Measurements from ENCODE around the gene SMTN.

DNA sequence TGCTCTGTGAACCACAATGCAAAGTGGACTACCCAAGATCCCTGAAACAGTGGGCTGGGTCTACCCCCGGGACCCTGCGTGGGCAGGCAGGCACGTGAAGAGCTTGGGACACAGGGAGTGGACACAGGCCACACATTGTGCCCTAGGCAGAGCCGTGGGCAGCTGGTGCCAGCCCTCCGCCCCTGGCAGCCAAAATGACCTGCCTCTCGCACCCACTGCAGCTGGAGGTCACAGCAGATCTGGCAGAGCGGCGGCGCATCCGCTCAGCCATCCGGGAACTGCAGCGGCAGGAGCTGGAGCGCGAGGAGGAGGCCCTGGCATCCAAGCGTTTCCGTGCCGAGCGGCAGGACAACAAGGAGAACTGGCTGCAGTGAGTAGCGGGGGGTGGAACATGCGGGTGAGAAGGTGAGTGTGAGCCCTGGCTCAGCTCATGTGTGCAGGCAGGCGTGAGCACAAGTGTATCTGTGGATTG, 6.7 kb downstream of the SMTN start:
- TF ChIP-seq, protein P1, sequence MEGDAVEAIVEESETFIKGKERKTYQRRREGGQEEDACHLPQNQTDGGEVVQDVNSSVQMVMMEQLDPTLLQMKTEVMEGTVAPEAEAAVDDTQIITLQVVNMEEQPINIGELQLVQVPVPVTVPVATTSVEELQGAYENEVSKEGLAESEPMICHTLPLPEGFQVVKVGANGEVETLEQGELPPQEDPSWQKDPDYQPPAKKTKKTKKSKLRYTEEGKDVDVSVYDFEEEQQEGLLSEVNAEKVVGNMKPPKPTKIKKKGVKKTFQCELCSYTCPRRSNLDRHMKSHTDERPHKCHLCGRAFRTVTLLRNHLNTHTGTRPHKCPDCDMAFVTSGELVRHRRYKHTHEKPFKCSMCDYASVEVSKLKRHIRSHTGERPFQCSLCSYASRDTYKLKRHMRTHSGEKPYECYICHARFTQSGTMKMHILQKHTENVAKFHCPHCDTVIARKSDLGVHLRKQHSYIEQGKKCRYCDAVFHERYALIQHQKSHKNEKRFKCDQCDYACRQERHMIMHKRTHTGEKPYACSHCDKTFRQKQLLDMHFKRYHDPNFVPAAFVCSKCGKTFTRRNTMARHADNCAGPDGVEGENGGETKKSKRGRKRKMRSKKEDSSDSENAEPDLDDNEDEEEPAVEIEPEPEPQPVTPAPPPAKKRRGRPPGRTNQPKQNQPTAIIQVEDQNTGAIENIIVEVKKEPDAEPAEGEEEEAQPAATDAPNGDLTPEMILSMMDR (IDR thresholded peaks at IDR 0.05) = no peak
- no peak for TF ChIP-seq RFX5 (IDR thresholded peaks at IDR 0.05; ENCODE audit: low read length)
- no peak for TF ChIP-seq RCOR1 (IDR thresholded peaks at IDR 0.05; ENCODE audit: low read length)
- TF ChIP-seq, protein P2, sequence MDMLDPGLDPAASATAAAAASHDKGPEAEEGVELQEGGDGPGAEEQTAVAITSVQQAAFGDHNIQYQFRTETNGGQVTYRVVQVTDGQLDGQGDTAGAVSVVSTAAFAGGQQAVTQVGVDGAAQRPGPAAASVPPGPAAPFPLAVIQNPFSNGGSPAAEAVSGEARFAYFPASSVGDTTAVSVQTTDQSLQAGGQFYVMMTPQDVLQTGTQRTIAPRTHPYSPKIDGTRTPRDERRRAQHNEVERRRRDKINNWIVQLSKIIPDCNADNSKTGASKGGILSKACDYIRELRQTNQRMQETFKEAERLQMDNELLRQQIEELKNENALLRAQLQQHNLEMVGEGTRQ (IDR thresholded peaks at IDR 0.05; ENCODE audit: borderline replicate concordance, low read depth, low read length) = no peak
- no peak for TF ChIP-seq FOSL2 (IDR thresholded peaks at IDR 0.05; ENCODE audit: borderline replicate concordance, low read depth)
- no peak for TF ChIP-seq MEF2A (IDR thresholded peaks at IDR 0.05; ENCODE audit: borderline replicate concordance, low read depth)
- TF ChIP-seq FOXM1 (IDR thresholded peaks at IDR 0.05; ENCODE audit: low read depth) = no peak
- TF ChIP-seq, protein P3, sequence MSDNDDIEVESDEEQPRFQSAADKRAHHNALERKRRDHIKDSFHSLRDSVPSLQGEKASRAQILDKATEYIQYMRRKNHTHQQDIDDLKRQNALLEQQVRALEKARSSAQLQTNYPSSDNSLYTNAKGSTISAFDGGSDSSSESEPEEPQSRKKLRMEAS (IDR thresholded peaks at IDR 0.05; ENCODE audit: low read depth) = no peak
- TF ChIP-seq RXRA (IDR thresholded peaks at IDR 0.05; ENCODE audit: borderline replicate concordance, low read depth) = no peak
- no peak for TF ChIP-seq EZH2phosphoT487 (IDR thresholded peaks at IDR 0.05; ENCODE audit: borderline replicate concordance, low read depth)
- TF ChIP-seq CHD2 (IDR thresholded peaks at IDR 0.05; ENCODE audit: low read length, partially characterized antibody) = no peak
- TF ChIP-seq, protein P4, sequence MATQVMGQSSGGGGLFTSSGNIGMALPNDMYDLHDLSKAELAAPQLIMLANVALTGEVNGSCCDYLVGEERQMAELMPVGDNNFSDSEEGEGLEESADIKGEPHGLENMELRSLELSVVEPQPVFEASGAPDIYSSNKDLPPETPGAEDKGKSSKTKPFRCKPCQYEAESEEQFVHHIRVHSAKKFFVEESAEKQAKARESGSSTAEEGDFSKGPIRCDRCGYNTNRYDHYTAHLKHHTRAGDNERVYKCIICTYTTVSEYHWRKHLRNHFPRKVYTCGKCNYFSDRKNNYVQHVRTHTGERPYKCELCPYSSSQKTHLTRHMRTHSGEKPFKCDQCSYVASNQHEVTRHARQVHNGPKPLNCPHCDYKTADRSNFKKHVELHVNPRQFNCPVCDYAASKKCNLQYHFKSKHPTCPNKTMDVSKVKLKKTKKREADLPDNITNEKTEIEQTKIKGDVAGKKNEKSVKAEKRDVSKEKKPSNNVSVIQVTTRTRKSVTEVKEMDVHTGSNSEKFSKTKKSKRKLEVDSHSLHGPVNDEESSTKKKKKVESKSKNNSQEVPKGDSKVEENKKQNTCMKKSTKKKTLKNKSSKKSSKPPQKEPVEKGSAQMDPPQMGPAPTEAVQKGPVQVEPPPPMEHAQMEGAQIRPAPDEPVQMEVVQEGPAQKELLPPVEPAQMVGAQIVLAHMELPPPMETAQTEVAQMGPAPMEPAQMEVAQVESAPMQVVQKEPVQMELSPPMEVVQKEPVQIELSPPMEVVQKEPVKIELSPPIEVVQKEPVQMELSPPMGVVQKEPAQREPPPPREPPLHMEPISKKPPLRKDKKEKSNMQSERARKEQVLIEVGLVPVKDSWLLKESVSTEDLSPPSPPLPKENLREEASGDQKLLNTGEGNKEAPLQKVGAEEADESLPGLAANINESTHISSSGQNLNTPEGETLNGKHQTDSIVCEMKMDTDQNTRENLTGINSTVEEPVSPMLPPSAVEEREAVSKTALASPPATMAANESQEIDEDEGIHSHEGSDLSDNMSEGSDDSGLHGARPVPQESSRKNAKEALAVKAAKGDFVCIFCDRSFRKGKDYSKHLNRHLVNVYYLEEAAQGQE (IDR thresholded peaks at IDR 0.05; ENCODE audit: low read depth, low read length) = no peak
- TF ChIP-seq POLR2AphosphoS5 (IDR thresholded peaks at IDR 0.05; ENCODE audit: low read depth, low read length) = no peak

Measured in SK-N-SH (cell line).